OCI-LY3 (cell line): ENCODE results near the gene ZNF578.

ENCODE experiments used
- CTCF ChIP-seq: fragments of 200-600, 300-600 bp; sonication (generic); IDR thresholded peaks from 2 replicates; pipeline ENCODE4 v1.5.1; 2014; ENCODE audit warnings: antibody characterized with exemption, low read length, low read depth
- EZH2phosphoT487 ChIP-seq: fragments of 200-600 bp; shearing (Covaris generic); IDR thresholded peaks from 2 replicates; pipeline ENCODE4 v1.6.1; 2018; ENCODE audit warnings: antibody characterized with exemption, mixed run types, low read depth

DNA sequence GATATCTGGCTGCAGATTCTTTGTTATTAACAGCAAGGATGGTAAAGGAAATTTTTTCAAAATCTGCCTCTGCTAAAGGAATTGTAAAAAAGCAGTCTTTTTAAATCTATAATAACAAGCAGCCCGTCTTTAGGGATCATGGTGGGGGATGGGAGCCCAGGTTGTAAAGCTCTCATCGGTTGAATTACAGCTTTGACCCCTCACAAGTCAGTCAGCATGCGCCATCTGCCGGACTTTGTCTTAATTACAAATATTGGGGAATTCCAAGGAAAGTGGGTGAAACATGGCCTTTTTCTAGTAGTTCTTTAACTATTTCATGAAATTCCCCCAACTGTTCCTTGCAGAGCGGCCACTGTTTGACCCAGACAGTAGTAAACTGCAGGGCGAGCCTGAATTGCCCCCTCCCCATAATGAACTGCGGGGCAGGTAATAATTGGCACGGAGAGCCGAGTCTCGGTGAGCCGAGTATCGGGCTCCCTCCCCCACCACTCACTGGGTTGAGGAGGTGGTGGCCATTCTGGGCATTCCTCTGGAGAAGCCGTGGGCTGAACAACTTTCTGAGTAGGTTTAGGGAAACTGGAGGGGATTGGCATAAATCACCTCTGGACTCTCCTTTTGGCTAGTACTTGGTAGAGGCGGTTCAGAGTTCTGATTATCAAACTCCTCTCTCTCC lies 11.6 kb downstream of the ZNF578 start:
- TF ChIP-seq CTCF = peak; percentile 27; the same call in 1 of the 2 replicates
- no peak for TF ChIP-seq EZH2phosphoT487
